HCT116 (cell line): Measurements from ENCODE around the gene ITGB6. TPM values are rescaled to one million over a fixed set of nuclear protein-coding genes. Genes with fewer than 3 reads are reported as not detected.

Source experiments
- ATAC-seq: fragments of 200-7000 bp; cut with Tn5 transposase; 2 replicates; pipeline ENCODE4 v1.9.1; 2020; ENCODE audit warnings: mild to moderate bottlenecking, moderate library complexity
- BruUV-seq: library from RNA; stranded (reverse); fragments of 400-500 nt; replicated peaks from 2 replicates; lab custom pipeline; 2021; lab: Mats Ljungman, UMichigan
- CTCF ChIA-PET: fragments of 300-600 bp; sonication (Branson Sonifier 250); formaldehyde crosslinking; loops from one replicate; lab custom pipeline; 2021; ENCODE audit warnings: antibody characterized with exemption; lab: Charles Lee
- POLR2A ChIA-PET: fragments of 300-600, 350-600 bp; sonication (Branson Sonifier 250); formaldehyde crosslinking; loops from one replicate; lab custom pipeline; 2021; ENCODE audit warnings: antibody characterized with exemption; lab: Charles Lee
- RAD21 ChIA-PET, 2 experiments: fragments of 300-600 bp; sonication (Branson Sonifier 250); formaldehyde crosslinking; loops; one replicate each; lab custom pipeline; 2023; ENCODE audit warnings: low total read pairs in 2 of 2; ENCODE audit not compliant: uncharacterized antibody in 2 of 2, unreplicated experiment in 2 of 2, low non-redundant PET in 1 of 2; lab: Charles Lee
- DNase-seq: peaks from one replicate; pipeline ENCODE4 v3.0.0-alpha.2; 2010; ENCODE audit warnings: low read depth, low spot score
- H2AFZ ChIP-seq: fragments of 200-600 bp; shearing (Covaris generic), sonication (generic); 2 replicates; pipeline ENCODE4 v1.6.1; 2017; ENCODE audit warnings: low read depth, mixed run types, mixed read lengths, antibody characterized with exemption, low read length; ENCODE audit not compliant: poor library complexity, severe bottlenecking
- H3K27ac ChIP-seq: 2 replicates; pipeline ENCODE4 v1.5.1; 2012; ENCODE audit warnings: low read depth, low read length
- H3K27me3 ChIP-seq: fragments of 200-600 bp; sonication (generic); 2 replicates; pipeline ENCODE4 v1.6.1; 2016; ENCODE audit warnings: mixed run types, low read length, mixed read lengths; ENCODE audit not compliant: insufficient read depth
- H3K36me3 ChIP-seq, 2 experiments: fragments of 200-500 bp in 1 of 2; fragments of 200-600 bp in 1 of 2; sonication (Bioruptor generic) in 1 of 2; sonication (generic) in 1 of 2; 2 replicates each; pipeline versions ENCODE4 v1.5.1 to v1.6.1; 2014 to 2016; ENCODE audit warnings: low read length in 2 of 2, inconsistent platforms in 1 of 2, mixed read lengths in 1 of 2, mixed run types in 1 of 2; ENCODE audit not compliant: insufficient read depth in 2 of 2, control insufficient read depth in 1 of 2
- H3K4me1 ChIP-seq, 2 experiments: fragments of 200-600 bp in 1 of 2; sonication (generic) in 1 of 2; 2 replicates each; pipeline versions ENCODE4 v1.5.1 to v1.6.1; 2012 to 2017; ENCODE audit warnings: low read length in 2 of 2, inconsistent platforms in 1 of 2, mild to moderate bottlenecking in 1 of 2, mixed read lengths in 1 of 2, mixed run types in 1 of 2, moderate library complexity in 1 of 2; ENCODE audit not compliant: insufficient read depth in 2 of 2, control insufficient read depth in 1 of 2
- H3K4me2 ChIP-seq: fragments of 200-600 bp; sonication (generic); 2 replicates; pipeline ENCODE4 v1.6.1; 2017; ENCODE audit warnings: mixed run types, low read length, mixed read lengths
- H3K4me3 ChIP-seq, 2 experiments: fragments of 200-600 bp in 1 of 2; sonication (generic) in 1 of 2; replicated peaks in 1 of 2; 2 replicates each; pipeline ENCODE4 v1.5.1; 2011 to 2016; ENCODE audit warnings: low read length in 2 of 2, control low read depth in 1 of 2, low read depth in 1 of 2, mild to moderate bottlenecking in 1 of 2, mixed read lengths in 1 of 2, mixed run types in 1 of 2
- H3K79me2 ChIP-seq: fragments of 200-600 bp; sonication (generic); 2 replicates; pipeline ENCODE4 v1.6.1; 2017; ENCODE audit warnings: mild to moderate bottlenecking, mixed run types, low read length, moderate library complexity, mixed read lengths; ENCODE audit not compliant: insufficient read depth
- H3K9ac ChIP-seq: fragments of 200-600 bp; sonication (generic); 2 replicates; pipeline ENCODE4 v1.6.1; 2016; ENCODE audit warnings: low read length, mixed read lengths
- H3K9me2 ChIP-seq: fragments of 200-600 bp; sonication (generic), shearing (Covaris generic); 2 replicates; pipeline ENCODE4 v1.6.1; 2017; ENCODE audit warnings: mixed run types, mild to moderate bottlenecking, moderate library complexity; ENCODE audit not compliant: insufficient read depth
- H3K9me3 ChIP-seq, 2 experiments: fragments of 200-500 bp in 1 of 2; fragments of 200-600 bp in 1 of 2; sonication (Bioruptor generic) in 1 of 2; sonication (generic) in 1 of 2; 2 replicates each; pipeline ENCODE4 v1.6.1; 2014 to 2017; ENCODE audit warnings: low read length in 2 of 2, mixed read lengths in 2 of 2, inconsistent platforms in 1 of 2, low read depth in 1 of 2, mild to moderate bottlenecking in 1 of 2, mixed run types in 1 of 2, moderate library complexity in 1 of 2; ENCODE audit not compliant: control insufficient read depth in 1 of 2, insufficient read depth in 1 of 2
- H4K20me1 ChIP-seq: fragments of 200-600 bp; sonication (generic), shearing (Covaris generic); 2 replicates; pipeline ENCODE4 v1.6.1; 2017; ENCODE audit warnings: mixed run types, mild to moderate bottlenecking, moderate library complexity; ENCODE audit not compliant: insufficient read depth
- ATF3 ChIP-seq: IDR thresholded peaks from 2 replicates; pipeline ENCODE4 v1.6.1; 2012
- CBX3 ChIP-seq: IDR thresholded peaks from 2 replicates; pipeline ENCODE4 v1.6.1; 2012; ENCODE audit warnings: low read depth
- CEBPB ChIP-seq: IDR thresholded peaks from 2 replicates; pipeline ENCODE4 v1.6.1; 2012; ENCODE audit warnings: low read depth
- EGR1 ChIP-seq: IDR thresholded peaks from 2 replicates; pipeline ENCODE4 v1.6.1; 2012; ENCODE audit warnings: low read depth
- ELF1 ChIP-seq: IDR thresholded peaks from 2 replicates; pipeline ENCODE4 v1.6.1; 2012; ENCODE audit warnings: low read depth, borderline replicate concordance
- EZH2phosphoT487 ChIP-seq: fragments of 200-600 bp; IDR thresholded peaks from 2 replicates; pipeline ENCODE4 v1.6.1; 2018; ENCODE audit warnings: antibody characterized with exemption, borderline replicate concordance
- FOSL1 ChIP-seq: IDR thresholded peaks from 2 replicates; pipeline ENCODE4 v1.6.1; 2012; ENCODE audit warnings: low read depth
- JUND ChIP-seq: IDR thresholded peaks from 2 replicates; pipeline ENCODE4 v1.6.1; 2012
- POLR2A ChIP-seq: IDR thresholded peaks from 2 replicates; pipeline ENCODE4 v1.7.0; 2011; ENCODE audit warnings: borderline replicate concordance; ENCODE audit not compliant: insufficient read depth, insufficient read length; ENCODE audit errors: extremely low read depth
- POLR2AphosphoS5 ChIP-seq: IDR thresholded peaks from 2 replicates; pipeline ENCODE4 v1.6.1; 2011; ENCODE audit warnings: mild to moderate bottlenecking, low read depth, low read length, moderate library complexity
- RAD21 ChIP-seq: IDR thresholded peaks from 2 replicates; pipeline ENCODE4 v1.6.1; 2012; ENCODE audit warnings: low read depth, mild to moderate bottlenecking
- SIN3A ChIP-seq: IDR thresholded peaks from 2 replicates; pipeline ENCODE4 v1.6.1; 2012; ENCODE audit warnings: low read depth
- SP1 ChIP-seq: IDR thresholded peaks from 2 replicates; pipeline ENCODE4 v1.6.1; 2012; ENCODE audit warnings: low read depth
- TCF7L2 ChIP-seq: IDR thresholded peaks from 2 replicates; pipeline ENCODE4 v1.7.0; 2011; ENCODE audit warnings: borderline replicate concordance, inconsistent platforms; ENCODE audit not compliant: insufficient read depth, insufficient read length; ENCODE audit errors: extremely low read depth
- YY1 ChIP-seq: IDR thresholded peaks from 2 replicates; pipeline ENCODE4 v1.6.1; 2011; ENCODE audit warnings: low read length, low read depth, moderate library complexity, mild to moderate bottlenecking; ENCODE audit not compliant: insufficient replicate concordance; ENCODE audit errors: extremely low read depth
- ZFX ChIP-seq: fragments of 450-650 bp; IDR thresholded peaks from 2 replicates; pipeline ENCODE4 v1.6.1; 2017
- ZNF274 ChIP-seq: fragments of 200-500 bp; sonication (Bioruptor generic); IDR thresholded peaks from 2 replicates; pipeline ENCODE4 v1.6.1; 2014; ENCODE audit warnings: mild to moderate bottlenecking, low read depth, low read length, inconsistent platforms
- intact Hi-C: fragments of 100-400 bp; cut with micrococcal nuclease; formaldehyde crosslinking; loops from 2 replicates; pipeline ENCODE4 v1.10.0; 2022
- total RNA-seq: library from RNA; stranded (reverse); gene quantifications from one replicate; pipeline ENCODE4 v1.2.1, GENCODE V29; 2021; ENCODE audit not compliant: unreplicated experiment
- TF ChIP-seq, protein P1 (sequence below): IDR thresholded peaks from 2 replicates; pipeline ENCODE4 v1.6.1; 2011; ENCODE audit warnings: mild to moderate bottlenecking, low read length, moderate library complexity; ENCODE audit not compliant: insufficient replicate concordance; ENCODE audit errors: extremely low read depth

The ITGB6 gene
- total RNA-seq, 1 experiment from 2014 or later: 0.12 TPM

GRCh38 chr2:160057356-160057755 is 142.7 kb downstream of the ITGB6 start:
- BruUV-seq: no TSS peak
- ChIA-PET POLR2A (no interaction called here), RAD21 (no interaction called here)
- H3K9me3 ChIP-seq: no peaks in the 10 kb centered on the region
- H3K4me3 ChIP-seq: no peak overlapping the region
- no peaks in the 10 kb centered on the region for H3K4me1 ChIP-seq
- intact Hi-C loops: no loop called here
- H3K36me3 ChIP-seq: no peaks in the 10 kb centered on the region
- no peaks in the 10 kb centered on the region for H3K9me2 ChIP-seq
- no peaks in the 10 kb centered on the region for H4K20me1 ChIP-seq
- TF ChIP-seq SP1 (no peak), ELF1 (no peak), SIN3A (no peak), ZNF274 (no peak), RAD21 (no peak), ZFX (no peak), EGR1 (no peak), EZH2phosphoT487 (no peak), POLR2A (no peak), YY1 (no peak), JUND (no peak)
- TF ChIP-seq, all 23 proteins: peak for 0
- Histone ChIP-seq H3K9ac (no peak overlapping the region), H3K79me2 (no peaks in the 10 kb centered on the region), H3K27ac (no peak overlapping the region), H2AFZ (no peak overlapping the region), H3K27me3 (no peaks in the 10 kb centered on the region), H3K4me2 (no peak overlapping the region)
- CTCF ChIA-PET: interaction anchor here (0.6 kb wide), 1 partner anchor 53 kb away, joined by 3 read pairs; no protein-coding TSS in a partner anchor
- ATAC-seq (no peak), DNase-seq (no peak)

DNA sequence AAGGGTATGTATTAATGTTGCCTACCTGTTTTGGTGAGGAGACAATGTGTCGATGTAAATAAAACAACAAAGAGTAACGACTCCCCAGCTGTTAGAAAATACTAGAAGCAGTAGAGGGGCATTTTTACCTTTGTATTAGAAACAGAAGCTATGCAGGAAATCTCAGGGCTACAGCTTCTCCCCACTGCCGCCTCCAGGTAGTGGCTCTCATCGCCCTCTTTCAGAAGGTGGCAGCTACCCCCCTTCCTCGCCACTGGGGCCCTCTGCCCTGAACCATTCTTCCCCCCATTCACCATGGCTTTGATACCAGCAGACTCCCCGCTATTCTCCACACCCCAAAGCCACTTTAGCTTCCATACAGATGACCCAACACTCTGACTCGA is 144.4 kb downstream of the ITGB6 start:
- RAD21 ChIA-PET: no interaction called here
- no peak for DNase-seq
- no peaks in the 10 kb centered on the region for H3K9me2 ChIP-seq
- H3K4me2 ChIP-seq: no peak overlapping the region
- CTCF ChIA-PET: no interaction called here
- H3K79me2 ChIP-seq: no peaks in the 10 kb centered on the region
- H3K9me3 ChIP-seq: no peaks in the 10 kb centered on the region
- H3K4me3 ChIP-seq: no peak overlapping the region
- POLR2A ChIA-PET: no interaction called here
- no TSS peak for BruUV-seq
- no peak overlapping the region for H3K27ac ChIP-seq
- no peak overlapping the region for H2AFZ ChIP-seq
- H4K20me1 ChIP-seq: no peaks in the 10 kb centered on the region
- no peak for ATAC-seq
- no peak overlapping the region for H3K9ac ChIP-seq
- H3K4me1 ChIP-seq: no peaks in the 10 kb centered on the region
- H3K36me3 ChIP-seq: no peaks in the 10 kb centered on the region
- intact Hi-C loops: no loop called here
- H3K27me3 ChIP-seq: no peaks in the 10 kb centered on the region
- TF ChIP-seq CEBPB (no peak), CBX3 (no peak), YY1 (no peak), JUND (no peak), FOSL1 (no peak), EGR1 (no peak), EZH2phosphoT487 (no peak), POLR2A (no peak), RAD21 (no peak), ELF1 (no peak), ATF3 (no peak), TCF7L2 (no peak), POLR2AphosphoS5 (no peak), ZNF274 (no peak)
- TF ChIP-seq, protein P1, sequence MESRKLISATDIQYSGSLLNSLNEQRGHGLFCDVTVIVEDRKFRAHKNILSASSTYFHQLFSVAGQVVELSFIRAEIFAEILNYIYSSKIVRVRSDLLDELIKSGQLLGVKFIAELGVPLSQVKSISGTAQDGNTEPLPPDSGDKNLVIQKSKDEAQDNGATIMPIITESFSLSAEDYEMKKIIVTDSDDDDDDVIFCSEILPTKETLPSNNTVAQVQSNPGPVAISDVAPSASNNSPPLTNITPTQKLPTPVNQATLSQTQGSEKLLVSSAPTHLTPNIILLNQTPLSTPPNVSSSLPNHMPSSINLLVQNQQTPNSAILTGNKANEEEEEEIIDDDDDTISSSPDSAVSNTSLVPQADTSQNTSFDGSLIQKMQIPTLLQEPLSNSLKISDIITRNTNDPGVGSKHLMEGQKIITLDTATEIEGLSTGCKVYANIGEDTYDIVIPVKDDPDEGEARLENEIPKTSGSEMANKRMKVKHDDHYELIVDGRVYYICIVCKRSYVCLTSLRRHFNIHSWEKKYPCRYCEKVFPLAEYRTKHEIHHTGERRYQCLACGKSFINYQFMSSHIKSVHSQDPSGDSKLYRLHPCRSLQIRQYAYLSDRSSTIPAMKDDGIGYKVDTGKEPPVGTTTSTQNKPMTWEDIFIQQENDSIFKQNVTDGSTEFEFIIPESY: no peak
